Measurements from ENCODE around the gene NHLRC1. TPM values are rescaled to one million over a fixed set of nuclear protein-coding genes. Genes with fewer than 3 reads are reported as not detected.

Gene NHLRC1
- total and polyA plus RNA-seq, 2 of the 13 experiments (the other 11 are each of a cell fraction or from before 2014, with no cell fraction given), result 0.04 to 0.11 TPM

GRCh38 chr6:18155864-18156421 lies 33.5 kb upstream of the NHLRC1 start (continued):
- no peak for TF ChIP-seq ZNF720 (CRISPR knock-in tag; IDR thresholded peaks at IDR 0.05)
- no peak for TF ChIP-seq ZNF451 (CRISPR knock-in tag; IDR thresholded peaks at IDR 0.05)
- no peak for TF ChIP-seq ZFX (CRISPR knock-in tag; IDR thresholded peaks at IDR 0.05; ENCODE audit: low read depth)
- TF ChIP-seq ZNF740 (CRISPR knock-in tag; IDR thresholded peaks at IDR 0.05), result no peak
- no peak for TF ChIP-seq MIER3 (CRISPR knock-in tag; IDR thresholded peaks at IDR 0.05; ENCODE audit: borderline replicate concordance)
- TF ChIP-seq TCF7 (IDR thresholded peaks at IDR 0.05; ENCODE audit: low read depth), result no peak
- 0 out of 2 replicates have a peak, but pooled peaks have one; percentile 37 for TF ChIP-seq MTERF4 (CRISPR knock-in tag; IDR thresholded peaks at IDR 0.05)
- TF ChIP-seq ZNF317 (CRISPR knock-in tag; IDR thresholded peaks at IDR 0.05), result peak; percentile 16; the same call in 1 of the 2 replicates
- TF ChIP-seq ZNF652 (CRISPR knock-in tag; IDR thresholded peaks at IDR 0.05; ENCODE audit: borderline replicate concordance, low read depth), result no peak
- no peak for TF ChIP-seq ZNF101 (CRISPR knock-in tag; IDR thresholded peaks at IDR 0.05; ENCODE audit: borderline replicate concordance, low read depth)
- no peak for TF ChIP-seq ZNF503 (CRISPR knock-in tag; IDR thresholded peaks at IDR 0.05)
- TF ChIP-seq STAG1 (CRISPR knock-in tag; IDR thresholded peaks at IDR 0.05), result peak; percentile 59
- peak; percentile 34; the same call in 1 of the 2 replicates for TF ChIP-seq ZBTB4 (CRISPR knock-in tag; IDR thresholded peaks at IDR 0.05; ENCODE audit: borderline replicate concordance)
- no peak for TF ChIP-seq ZBTB44 (CRISPR knock-in tag; IDR thresholded peaks at IDR 0.05)
- TF ChIP-seq E2F5 (CRISPR knock-in tag; conservative IDR thresholded peaks at IDR 0.05), result no peak
- TF ChIP-seq ARHGAP35 (CRISPR knock-in tag; IDR thresholded peaks at IDR 0.05; ENCODE audit: borderline replicate concordance), result no peak; the same call in 1 of the 2 replicates
- TF ChIP-seq SAFB2 (CRISPR knock-in tag; IDR thresholded peaks at IDR 0.05; ENCODE audit: borderline replicate concordance, low read depth), result no peak
